ENCODE measurements around the gene YES1. TPM values are rescaled to one million over a fixed set of nuclear protein-coding genes. Genes with fewer than 3 reads are reported as not detected.

The YES1 gene
- total and polyA plus RNA-seq, 2 of the 13 experiments (the other 11 are each of a cell fraction or from before 2014, with no cell fraction given): 17.2 to 70.8 TPM

- TF ChIP-seq ZNF569 (CRISPR knock-in tag; IDR thresholded peaks at IDR 0.05; ENCODE audit: borderline replicate concordance) (no peak), MXI1 (IDR thresholded peaks at IDR 0.05; ENCODE audit: borderline replicate concordance, low read depth, low read length) (peak; percentile 60; the same call in 1 of the 3 replicates), ZNF639 (CRISPR knock-in tag; conservative IDR thresholded peaks at IDR 0.05) (0 out of 2 replicates have a peak, but pooled peaks have one; percentile 66), ZNF570 (CRISPR knock-in tag; IDR thresholded peaks at IDR 0.05; ENCODE audit: borderline replicate concordance) (no peak), SP140L (CRISPR knock-in tag; IDR thresholded peaks at IDR 0.05; ENCODE audit: borderline replicate concordance) (peak; percentile 84; the same call in 1 of the 2 replicates), ZNF777 (CRISPR knock-in tag; IDR thresholded peaks at IDR 0.05) (no peak), ZNF292 (CRISPR knock-in tag; IDR thresholded peaks at IDR 0.05; ENCODE audit: borderline replicate concordance, low read depth) (peak; percentile 91; the same call in 1 of the 2 replicates), RFX5 (IDR thresholded peaks at IDR 0.05; ENCODE audit: low read depth, low read length) (no peak), ARID4A (CRISPR knock-in tag; IDR thresholded peaks at IDR 0.05; ENCODE audit: borderline replicate concordance) (peak; percentile 64; the same call in 1 of the 2 replicates), PRPF4 (IDR thresholded peaks at IDR 0.05; ENCODE audit: low read depth, low read length, poor library complexity, severe bottlenecking) (no peak), ATF5 (CRISPR knock-in tag; IDR thresholded peaks at IDR 0.05; ENCODE audit: low read depth) (0 out of 2 replicates have a peak, but pooled peaks have one; percentile 20), ELK4 (CRISPR knock-in tag; IDR thresholded peaks at IDR 0.05; ENCODE audit: borderline replicate concordance) (no peak), CEBPB (IDR thresholded peaks at IDR 0.05; ENCODE audit: borderline replicate concordance, low read depth, low read length) (no peak), JDP2 (CRISPR knock-in tag; IDR thresholded peaks at IDR 0.05; ENCODE audit: borderline replicate concordance) (no peak), PHB2 (IDR thresholded peaks at IDR 0.05; ENCODE audit: partially characterized antibody) (no peak), CCAR2 (optimal IDR thresholded peaks at IDR 0.05; ENCODE audit: low read depth, low read length) (no peak), ZNF207 (IDR thresholded peaks at IDR 0.05; ENCODE audit: borderline replicate concordance) (no peak), ZSCAN29 (CRISPR knock-in tag; conservative IDR thresholded peaks at IDR 0.05) (peak; percentile 63; the same call in 1 of the 2 replicates), SNRNP70 (IDR thresholded peaks at IDR 0.05; ENCODE audit: low read depth, low read length) (no peak), ZNF335 (CRISPR knock-in tag; IDR thresholded peaks at IDR 0.05) (peak; percentile 47; the same call in 1 of the 2 replicates)
Observed at GRCh38 chr18:848062-848861, 36.2 kb upstream of the YES1 start (continued).

All from HepG2 (cell line).